ENCODE results near the gene CD300E. TPM values are rescaled to one million over a fixed set of nuclear protein-coding genes. Genes with fewer than 3 reads are reported as not detected.
A peak's percentile ranks its signal among the peaks of the same experiment; 100 is the strongest.

CD300E gene
- total and polyA plus RNA-seq, 12 donors = 0.07 to 4.9 (median 0.35) TPM

DNA sequence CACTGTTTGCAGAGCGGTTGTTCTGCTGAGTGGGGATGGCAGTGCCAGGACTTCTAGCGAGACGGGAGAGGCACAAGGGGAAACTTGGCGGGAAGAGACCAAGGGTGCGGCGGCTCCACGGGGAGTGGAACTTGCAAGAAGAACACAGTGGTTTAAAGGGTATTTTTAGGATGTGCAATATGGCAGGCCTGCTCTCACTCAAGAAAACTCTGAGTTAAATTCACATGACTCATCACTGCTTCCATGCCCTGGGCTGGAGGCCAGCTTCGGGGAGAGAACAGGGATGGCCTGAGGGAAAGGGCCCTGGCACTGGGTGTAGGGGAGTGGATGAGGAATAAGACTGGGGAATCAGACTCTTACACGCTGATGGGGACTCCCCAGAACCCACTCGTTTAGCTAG, 18.2 kb downstream of the CD300E start:
- Histone ChIP-seq H3K9me3 (no peaks in the 10 kb centered on the region), H3K27ac (peak overlapping the region in 1 of 10 donors; percentile 22), H3K27me3 (peaks cover 0 to 32% (median 19%) of the 10 kb centered on the region in 7 donors), H3K4me3 (no peak overlapping the region), H3K4me1 (peaks cover 0 to 51% (median 3%) of the 10 kb centered on the region in 9 donors), H3K36me3 (no peaks in the 10 kb centered on the region)
- TF ChIP-seq, protein P1, sequence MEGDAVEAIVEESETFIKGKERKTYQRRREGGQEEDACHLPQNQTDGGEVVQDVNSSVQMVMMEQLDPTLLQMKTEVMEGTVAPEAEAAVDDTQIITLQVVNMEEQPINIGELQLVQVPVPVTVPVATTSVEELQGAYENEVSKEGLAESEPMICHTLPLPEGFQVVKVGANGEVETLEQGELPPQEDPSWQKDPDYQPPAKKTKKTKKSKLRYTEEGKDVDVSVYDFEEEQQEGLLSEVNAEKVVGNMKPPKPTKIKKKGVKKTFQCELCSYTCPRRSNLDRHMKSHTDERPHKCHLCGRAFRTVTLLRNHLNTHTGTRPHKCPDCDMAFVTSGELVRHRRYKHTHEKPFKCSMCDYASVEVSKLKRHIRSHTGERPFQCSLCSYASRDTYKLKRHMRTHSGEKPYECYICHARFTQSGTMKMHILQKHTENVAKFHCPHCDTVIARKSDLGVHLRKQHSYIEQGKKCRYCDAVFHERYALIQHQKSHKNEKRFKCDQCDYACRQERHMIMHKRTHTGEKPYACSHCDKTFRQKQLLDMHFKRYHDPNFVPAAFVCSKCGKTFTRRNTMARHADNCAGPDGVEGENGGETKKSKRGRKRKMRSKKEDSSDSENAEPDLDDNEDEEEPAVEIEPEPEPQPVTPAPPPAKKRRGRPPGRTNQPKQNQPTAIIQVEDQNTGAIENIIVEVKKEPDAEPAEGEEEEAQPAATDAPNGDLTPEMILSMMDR (IDR thresholded peaks at IDR 0.05) = no peak
- DNase-seq = peak; percentile 30 to 59
- intact Hi-C loops (cut with DNase I) = loop anchor here in 1 of 10 donors (10.0 kb wide), 1 partner anchor 231 kb away; no protein-coding TSS in a partner anchor
- WGBS, 2 donors = 42 to 48% methylated on average over 10 of the region's 10 CpGs
- ATAC-seq = peak in 7 of 8 donors; percentile 46 to 89 (median 70)

DNA sequence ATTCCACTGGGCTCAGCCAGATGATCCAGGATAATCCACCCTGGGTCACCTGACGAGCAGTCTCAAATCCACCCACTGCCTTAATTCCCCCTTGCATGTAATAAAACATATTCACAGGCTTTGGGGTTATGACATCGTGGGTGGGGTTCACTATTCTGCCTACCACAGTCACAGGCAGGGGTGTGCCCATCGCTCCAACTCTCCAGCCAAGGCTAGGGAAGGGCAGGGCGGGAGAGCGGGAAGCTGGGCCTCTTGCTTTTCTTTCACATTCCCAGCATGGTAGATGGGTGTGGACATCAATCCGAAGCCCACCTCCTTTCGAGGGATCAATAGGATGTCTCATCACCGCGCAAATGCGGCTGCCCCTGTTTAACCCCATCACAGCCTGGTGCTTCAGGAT, 18.8 kb downstream of the CD300E start:
- DNase-seq (no peak), ATAC-seq (no peak)
- H3K36me3 ChIP-seq = no peaks in the 10 kb centered on the region
- no peak overlapping the region for H3K4me3 ChIP-seq
- H3K27me3 ChIP-seq = peaks cover 0 to 32% (median 16%) of the 10 kb centered on the region in 7 donors
- no peaks in the 10 kb centered on the region for H3K9me3 ChIP-seq
- WGBS, 2 donors = 76 to 78% methylated on average over 10 of the region's 10 CpGs
- TF ChIP-seq, protein P1 (IDR thresholded peaks at IDR 0.05) = no peak
- peaks cover 0 to 54% (median 3%) of the 10 kb centered on the region in 9 donors for H3K4me1 ChIP-seq
- intact Hi-C loops (cut with DNase I) = loop anchor here in 1 of 10 donors (10.0 kb wide), 1 partner anchor 230 kb away; no protein-coding TSS in a partner anchor
- peak overlapping the region in 1 of 10 donors; percentile 22 for H3K27ac ChIP-seq

DNA sequence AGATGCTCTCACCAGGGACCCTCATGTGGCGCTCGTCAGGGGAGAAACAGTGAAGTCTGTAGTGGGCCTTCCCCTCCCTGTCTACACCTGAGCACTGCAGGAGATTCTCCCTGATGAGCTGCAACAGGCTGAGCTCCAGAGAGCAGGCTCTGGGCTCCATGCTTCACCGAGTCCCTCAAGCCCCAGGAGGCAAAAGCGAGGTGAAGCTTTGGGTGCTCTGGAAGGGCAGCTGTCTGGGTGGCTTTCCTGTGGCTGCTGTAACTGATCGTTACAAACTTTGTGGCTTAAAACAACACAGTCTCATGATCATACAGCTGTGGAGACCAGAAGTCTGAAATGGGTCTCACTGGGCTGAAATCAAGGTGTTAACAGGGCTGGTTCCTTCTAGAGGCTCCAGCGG, 19.3 kb downstream of the CD300E start:
- 79 to 83% methylated on average over 6 of the region's 6 CpGs for WGBS, 2 donors
- no peak overlapping the region for H3K27ac ChIP-seq
- H3K4me3 ChIP-seq = no peak overlapping the region
- H3K4me1 ChIP-seq = peaks cover 0 to 57% (median 3%) of the 10 kb centered on the region in 9 donors
- ATAC-seq (no peak), DNase-seq (no peak)
- intact Hi-C loops (cut with DNase I) = loop anchor here in 1 of 10 donors (10.0 kb wide), 1 partner anchor 229 kb away; no protein-coding TSS in a partner anchor
- peaks cover 0 to 29% (median 17%) of the 10 kb centered on the region in 7 donors for H3K27me3 ChIP-seq
- H3K36me3 ChIP-seq = no peaks in the 10 kb centered on the region
- TF ChIP-seq, protein P1 (IDR thresholded peaks at IDR 0.05) = no peak
- H3K9me3 ChIP-seq = no peaks in the 10 kb centered on the region

DNA sequence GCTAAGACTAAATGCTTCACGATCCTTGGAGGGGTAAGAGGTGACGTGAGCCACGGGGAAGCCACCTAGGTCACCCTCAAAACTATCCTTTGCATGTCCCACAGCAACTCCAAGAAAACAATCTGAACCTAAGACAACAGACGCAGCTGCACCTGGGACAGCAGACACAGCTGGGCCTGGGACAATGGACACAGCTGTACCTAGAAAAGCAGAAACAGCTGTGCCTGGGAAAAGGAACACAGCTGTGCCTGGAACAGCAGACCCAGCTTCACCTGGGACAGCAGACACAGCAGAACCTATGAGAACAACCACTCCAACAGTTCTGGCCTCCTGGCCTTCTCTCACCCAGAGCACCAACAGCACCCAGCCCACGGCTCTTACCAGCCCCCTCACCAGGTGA, 19.8 kb downstream of the CD300E start:
- Histone ChIP-seq H3K27ac (no peak overlapping the region), H3K9me3 (no peaks in the 10 kb centered on the region), H3K36me3 (no peaks in the 10 kb centered on the region), H3K4me3 (no peak overlapping the region), H3K27me3 (peaks cover 0 to 34% (median 22%) of the 10 kb centered on the region in 7 donors), H3K4me1 (peaks cover 0 to 62% (median 3%) of the 10 kb centered on the region in 9 donors)
- DNase-seq (no peak), ATAC-seq (no peak)
- intact Hi-C loops (cut with DNase I) = loop anchor here in 1 of 10 donors (10.0 kb wide), 1 partner anchor 229 kb away; no protein-coding TSS in a partner anchor
- TF ChIP-seq, protein P1 (IDR thresholded peaks at IDR 0.05) = no peak
- 69 to 71% methylated on average over 5 of the region's 5 CpGs for WGBS, 2 donors

All from heart right ventricle (tissue), 16 donors.